Erythroblast (primary cell): Measurements from ENCODE around the gene LRMDA.

ENCODE experiments used
- DNase-seq, 2 experiments: peaks; one replicate each; lab custom pipeline; 2025; lab: John Stamatoyannopoulos, UW
- GATA1 ChIP-seq: IDR thresholded peaks from 2 replicates; pipeline ENCODE4 v1.6.1; 2011; ENCODE audit warnings: low read depth, mild to moderate bottlenecking, control low read depth, low read length, moderate library complexity
- POLR2A ChIP-seq: IDR thresholded peaks from 2 replicates; pipeline ENCODE4 v1.6.1; 2011; ENCODE audit warnings: mild to moderate bottlenecking, low read length

LRMDA gene

DNA sequence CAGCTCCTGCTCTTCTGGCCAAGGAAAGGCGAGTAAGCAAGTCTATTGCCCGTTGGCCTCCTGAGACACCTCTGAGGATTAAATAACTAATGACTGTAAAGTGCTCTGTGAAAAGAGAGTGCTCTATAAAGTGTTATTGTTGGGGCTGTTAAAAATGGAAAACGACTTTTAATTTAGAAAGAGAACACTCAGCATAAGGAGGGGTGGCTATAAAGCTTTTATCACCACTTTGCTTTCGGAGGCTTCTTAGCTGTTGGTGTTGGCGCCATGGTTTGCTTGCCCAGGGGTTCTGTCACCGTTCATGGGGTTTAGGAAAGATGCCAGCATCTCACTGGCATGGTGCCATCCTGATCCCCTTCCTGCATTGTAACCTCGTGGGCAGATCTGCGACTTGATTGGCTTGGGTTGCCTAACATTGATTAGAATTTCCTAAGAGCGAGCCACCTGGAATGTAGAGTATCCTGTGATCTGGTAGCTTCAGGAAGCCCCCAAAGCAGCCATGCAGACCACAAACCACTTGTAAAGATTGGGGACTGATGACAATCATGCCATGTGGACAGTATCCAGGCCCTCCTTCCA, 509.9 kb downstream of the LRMDA start:
- no peak for TF ChIP-seq GATA1
- no peak for TF ChIP-seq POLR2A
- DNase-seq, result no peak

DNA sequence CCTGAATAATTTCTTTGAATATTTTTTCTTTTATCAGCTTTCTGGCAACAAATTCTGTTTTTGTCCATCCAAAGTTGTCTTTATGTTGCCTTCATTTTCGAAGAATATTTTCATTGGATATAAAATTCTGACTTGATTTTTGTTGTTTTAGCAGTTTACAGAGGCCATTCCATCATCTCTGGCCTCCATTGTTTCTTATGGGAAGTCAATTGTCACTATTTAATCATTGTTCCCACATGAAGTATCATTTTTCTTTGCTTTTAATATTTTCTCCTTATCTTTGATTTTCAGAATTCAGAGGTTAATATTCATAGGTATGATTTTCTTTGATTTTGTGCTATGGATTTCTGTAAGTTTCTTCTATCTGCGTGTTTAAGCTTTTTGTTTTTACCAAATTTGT, 512.6 kb downstream of the LRMDA start:
- no peak for TF ChIP-seq POLR2A
- no peak for TF ChIP-seq GATA1
- DNase-seq, result no peak

DNA sequence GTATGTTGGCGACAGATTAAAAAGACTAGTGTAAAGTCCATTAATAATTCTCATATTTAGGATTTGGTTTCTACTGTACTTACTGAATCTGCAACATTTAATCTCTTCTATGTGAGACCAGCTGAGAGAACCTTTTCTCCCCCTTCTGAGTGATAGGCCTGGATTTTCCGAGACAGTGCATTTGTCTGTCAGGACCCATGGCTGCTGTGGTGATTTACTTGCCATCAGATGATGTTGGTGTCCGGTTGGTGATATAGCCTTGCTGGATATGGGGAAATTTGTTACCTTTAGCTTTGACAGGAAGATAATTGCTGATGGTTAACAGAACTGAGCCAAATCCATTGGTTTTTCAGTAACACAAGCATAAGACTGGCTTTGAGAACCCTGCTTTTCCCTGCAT, 517.2 kb downstream of the LRMDA start:
- TF ChIP-seq GATA1 (no peak), POLR2A (no peak)
- no peak for DNase-seq

DNA sequence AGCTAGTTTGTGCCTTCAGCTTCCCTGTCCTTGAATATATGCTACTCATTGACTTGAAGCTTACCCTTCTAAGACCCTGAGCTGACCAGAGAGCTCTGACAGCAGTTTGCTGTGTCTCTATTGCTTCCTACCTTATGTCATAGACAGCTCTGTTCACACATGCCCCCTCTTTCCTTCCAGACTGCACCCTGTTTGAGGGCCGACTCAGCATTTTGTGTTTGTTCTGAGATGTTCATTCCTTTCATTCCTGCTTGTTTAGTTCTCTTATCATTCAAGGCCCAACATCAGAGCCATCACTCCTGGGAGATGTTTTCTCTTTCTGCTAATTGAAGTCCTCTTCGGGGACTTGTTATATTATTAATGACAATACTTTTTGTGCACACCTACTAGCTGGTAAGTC, 518.9 kb downstream of the LRMDA start:
- DNase-seq, result no peak
- no peak for TF ChIP-seq GATA1
- no peak for TF ChIP-seq POLR2A

DNA sequence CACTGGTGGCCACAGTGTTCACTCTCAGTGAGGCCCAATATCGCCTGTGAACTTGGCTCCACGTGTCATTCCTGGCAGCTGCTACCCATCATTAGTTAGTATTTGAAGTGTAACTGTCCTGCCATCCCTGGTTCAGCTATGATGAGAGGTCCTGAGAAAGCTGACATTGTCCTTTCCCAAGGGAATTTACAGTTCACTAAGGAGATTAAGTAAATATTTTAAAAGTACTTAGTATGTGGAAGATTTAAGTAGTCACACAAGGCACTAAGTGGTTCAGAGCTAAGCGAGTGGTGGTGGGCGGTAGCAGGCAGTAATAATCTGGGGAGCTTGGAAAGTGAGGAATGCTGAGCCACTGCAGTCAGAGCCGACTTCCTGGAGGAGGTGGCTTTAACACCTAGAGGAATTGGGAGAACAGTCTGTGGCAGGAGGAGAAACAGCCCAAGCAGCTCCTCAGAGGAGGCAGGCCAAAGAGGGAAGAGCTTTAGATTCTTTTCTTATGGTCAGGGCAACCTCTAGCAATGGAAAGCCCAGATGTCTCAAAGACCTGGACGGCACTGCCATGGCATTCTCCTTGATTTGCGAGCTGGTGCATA, 519.7 kb downstream of the LRMDA start:
- no peak for DNase-seq
- TF ChIP-seq POLR2A (no peak), GATA1 (no peak)

DNA sequence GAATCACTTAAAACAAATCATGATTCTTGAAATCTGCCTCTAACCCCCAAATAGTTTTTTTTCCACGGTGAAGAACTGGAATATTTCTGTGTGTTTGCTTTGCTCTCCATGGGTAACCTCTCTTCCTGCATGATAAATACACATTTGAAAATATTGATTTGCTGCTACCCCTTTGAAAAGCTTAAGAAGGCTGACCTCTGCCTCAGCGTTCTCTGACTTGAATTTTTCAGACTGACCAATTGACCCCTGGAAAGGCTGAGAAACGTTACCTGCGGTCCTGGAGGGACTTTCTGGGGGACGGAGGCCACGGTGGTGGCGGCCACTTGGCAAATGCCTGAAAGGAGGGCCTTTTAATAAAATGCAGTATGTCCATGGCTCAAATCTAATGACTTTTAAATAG, 520.2 kb downstream of the LRMDA start:
- DNase-seq, result no peak
- TF ChIP-seq POLR2A (no peak), GATA1 (no peak)

DNA sequence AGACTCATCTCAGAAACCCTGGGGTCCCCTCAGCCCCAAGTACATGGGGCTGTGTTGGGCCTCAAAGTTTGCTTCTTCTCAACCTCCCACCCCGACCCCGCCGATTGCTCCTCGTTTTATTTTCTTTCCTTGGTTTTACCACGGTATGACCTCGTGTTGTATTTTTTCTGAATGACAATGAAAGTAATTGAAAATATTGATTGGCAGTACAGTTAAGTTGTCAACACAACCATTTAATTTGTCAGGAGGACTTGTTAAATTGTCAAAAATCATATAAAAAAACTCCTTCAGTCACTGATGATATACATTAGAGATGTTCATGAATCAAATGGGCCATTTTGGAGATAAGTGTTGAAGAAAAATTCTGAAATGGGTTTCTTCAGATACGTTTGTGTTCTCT, 520.7 kb downstream of the LRMDA start:
- no peak for TF ChIP-seq POLR2A
- TF ChIP-seq GATA1, result no peak
- no peak for DNase-seq

DNA sequence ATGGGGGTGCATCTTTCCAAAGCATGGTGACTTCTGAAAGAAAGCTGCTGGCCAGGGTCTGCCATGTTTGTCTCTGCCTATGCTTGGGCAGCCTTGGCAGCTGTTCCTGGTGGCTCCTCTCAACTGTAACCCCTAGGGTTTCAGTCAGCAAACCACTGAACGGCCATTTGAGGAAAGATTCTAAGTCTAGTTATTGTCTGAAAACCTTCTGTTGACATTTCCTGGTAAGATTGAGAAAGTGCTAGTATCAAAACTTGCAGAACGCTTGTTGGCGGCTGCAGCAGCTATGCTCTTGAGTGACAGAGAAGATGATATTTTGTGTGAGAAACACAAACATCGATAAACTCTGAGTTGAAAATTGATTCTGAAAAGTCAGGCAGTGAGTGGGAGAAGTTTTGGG, 523.1 kb downstream of the LRMDA start:
- DNase-seq, result no peak
- no peak for TF ChIP-seq POLR2A
- TF ChIP-seq GATA1, result no peak

DNA sequence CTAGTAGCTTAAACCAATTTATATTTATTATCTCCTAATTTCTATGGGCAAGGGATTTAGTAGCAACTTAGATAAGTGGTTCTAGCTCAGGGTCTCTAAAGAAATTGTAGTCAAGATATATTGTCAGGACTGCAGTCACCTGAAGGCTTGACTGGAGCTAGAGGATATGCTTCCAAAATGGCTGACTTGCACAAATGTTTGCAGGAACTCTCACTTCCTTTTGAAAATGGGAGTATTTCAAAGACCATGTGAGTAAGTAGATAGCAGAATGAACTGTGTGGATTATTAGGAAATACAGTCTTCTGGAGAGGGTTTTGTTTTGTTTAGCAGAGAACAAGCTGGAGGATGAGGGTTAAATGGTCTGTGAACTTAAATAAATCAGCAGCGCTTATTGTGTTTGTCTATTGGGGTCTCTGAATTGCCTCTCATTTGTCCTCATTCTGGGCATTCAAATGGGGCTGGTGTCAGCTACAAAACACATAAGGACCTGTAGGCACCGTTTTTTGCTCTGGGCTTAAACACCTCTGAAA, 524.6 kb downstream of the LRMDA start:
- TF ChIP-seq POLR2A (no peak), GATA1 (no peak)
- DNase-seq, result no peak

DNA sequence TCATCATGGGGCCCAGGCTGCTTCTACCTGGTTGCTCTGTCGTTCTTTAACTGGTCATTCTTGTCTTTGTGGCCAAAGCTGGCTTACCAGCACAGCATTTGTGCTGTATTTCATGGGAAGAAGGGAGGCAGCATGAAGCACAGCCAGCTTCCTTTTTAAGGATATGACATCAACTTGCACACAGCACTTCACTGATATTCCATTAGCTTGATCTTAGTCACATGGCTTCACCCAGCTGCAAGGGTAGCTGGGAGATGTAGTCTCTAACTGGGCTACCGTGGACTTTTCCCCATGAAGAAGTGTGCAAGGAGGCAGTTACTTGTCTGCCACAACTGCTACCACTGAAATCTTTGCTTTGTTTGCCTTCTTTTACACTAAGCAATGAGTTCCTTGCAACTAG, 525.2 kb downstream of the LRMDA start:
- no peak for DNase-seq
- TF ChIP-seq GATA1 (no peak), POLR2A (no peak)

DNA sequence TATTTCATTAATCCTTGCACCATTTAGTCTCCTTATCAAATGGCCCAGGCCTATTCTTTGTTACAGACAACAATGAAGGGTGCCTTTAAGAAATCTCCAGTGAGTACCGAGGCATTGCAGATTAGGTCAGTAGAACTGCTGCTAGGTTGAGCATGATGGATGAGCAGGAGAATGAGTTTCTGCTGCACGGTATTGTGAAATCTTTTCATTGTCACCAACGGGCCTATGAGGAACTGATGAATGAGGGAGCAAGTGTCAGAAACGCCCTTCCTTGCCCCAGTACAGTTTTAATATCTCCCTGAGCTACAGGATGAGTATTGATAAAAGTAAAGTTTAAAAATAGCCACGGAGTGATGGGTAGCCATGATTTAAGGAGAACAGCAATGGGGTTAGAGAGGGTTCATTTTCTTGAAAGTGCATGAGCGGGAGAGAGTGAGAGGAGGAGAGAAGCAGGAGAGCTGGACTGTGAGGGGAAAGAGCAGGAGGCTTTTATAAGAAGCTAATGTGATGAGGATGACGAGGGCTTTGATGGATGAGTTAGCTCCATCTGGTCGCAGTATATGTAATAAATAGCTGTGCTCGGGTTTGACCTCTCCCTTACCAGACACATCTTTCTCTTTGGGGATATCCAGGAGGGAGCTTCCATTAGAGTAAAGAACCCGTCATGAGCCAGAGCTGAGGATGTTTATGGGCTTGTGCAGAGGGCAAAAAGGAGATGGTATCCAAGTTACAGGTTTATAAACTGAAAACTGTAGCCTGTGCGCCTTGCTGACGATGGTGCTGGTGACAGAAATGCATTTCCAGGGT, 526.1 kb downstream of the LRMDA start:
- TF ChIP-seq POLR2A, result no peak
- TF ChIP-seq GATA1, result no peak
- no peak for DNase-seq

DNA sequence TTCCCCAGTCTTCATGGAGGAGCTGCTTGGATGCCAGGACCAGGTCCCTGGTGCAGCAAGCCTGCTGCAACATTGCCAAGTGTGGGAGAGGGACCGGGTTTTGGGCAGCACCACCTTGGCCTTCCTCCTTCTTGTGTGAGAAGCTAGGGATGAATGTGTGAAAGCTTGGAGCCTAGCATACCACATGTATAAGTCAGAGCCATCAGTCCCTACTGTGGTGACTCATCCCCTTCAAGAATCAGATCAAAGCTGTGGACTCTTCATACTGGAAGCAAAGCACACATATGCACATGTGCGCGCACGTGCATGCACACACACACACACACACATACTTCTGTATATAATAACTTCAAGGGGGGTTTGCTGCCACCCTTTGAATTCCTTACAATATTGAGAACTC, 527.8 kb downstream of the LRMDA start:
- TF ChIP-seq POLR2A (no peak), GATA1 (no peak)
- DNase-seq, result no peak

DNA sequence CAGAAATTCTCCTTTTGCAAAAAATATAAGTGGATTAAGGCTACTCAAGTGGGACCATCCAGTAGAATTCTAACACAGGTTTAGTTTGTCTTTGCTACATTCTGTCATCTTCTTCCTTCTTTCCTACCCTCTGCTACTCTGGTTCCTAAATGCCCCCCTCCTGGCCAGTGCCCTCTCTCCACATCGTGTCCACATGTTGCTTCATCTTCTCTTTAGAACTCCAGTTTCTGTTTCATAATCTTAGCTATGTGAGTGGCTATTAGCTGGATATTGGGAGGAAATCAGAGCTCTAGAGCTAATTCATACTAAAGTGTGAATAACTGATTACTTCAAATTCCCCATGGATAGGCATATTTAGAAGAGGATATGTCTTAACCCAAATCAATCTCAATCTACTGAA, 528.5 kb downstream of the LRMDA start:
- no peak for TF ChIP-seq GATA1
- TF ChIP-seq POLR2A, result no peak
- no peak for DNase-seq

DNA sequence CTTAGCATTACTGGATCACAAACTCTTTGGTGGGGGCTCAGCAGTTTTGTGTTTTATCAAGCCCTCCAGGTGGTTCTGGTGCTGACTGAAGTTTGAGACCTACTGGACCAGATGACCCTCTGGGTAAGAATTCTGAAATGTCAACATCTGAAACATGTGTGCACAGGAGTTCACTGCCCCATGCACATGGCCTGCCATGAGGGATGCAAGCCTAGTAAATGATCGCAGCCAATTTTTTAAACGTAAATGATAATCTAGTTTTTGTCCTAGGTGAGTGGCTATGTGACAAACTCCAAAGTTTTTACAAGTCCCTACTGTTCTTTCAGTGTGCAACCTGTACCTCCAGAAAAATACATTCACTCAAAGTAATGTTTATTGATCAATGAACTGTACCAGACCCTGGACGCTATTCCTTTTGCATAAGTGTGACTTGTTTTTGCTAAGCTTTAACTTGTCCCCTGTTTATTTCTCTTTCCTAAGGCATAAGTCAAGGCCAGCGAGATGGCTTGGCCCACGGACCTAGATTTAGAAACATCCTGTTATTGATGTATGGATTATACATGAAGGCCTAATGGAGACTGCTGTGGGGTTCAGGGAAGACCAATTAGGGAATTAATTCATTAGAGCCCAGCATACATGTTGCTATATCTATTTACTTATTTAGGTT, 531.1 kb downstream of the LRMDA start:
- TF ChIP-seq POLR2A, result no peak
- TF ChIP-seq GATA1, result no peak
- DNase-seq, result no peak
